Fibroblast of lung (primary cell): ENCODE results near the gene CCDC148.

ENCODE experiments used
- CTCF ChIP-seq, 2 donors: IDR thresholded peaks in 1 of 2; conservative IDR thresholded peaks in 1 of 2; 1 replicate in 1 of 2; 2 replicates in 1 of 2; pipeline ENCODE4 v1.5.1; 2011 to 2012; ENCODE audit warnings: low read length in 2 of 2, control low read depth in 1 of 2, inconsistent platforms in 1 of 2, low read depth in 1 of 2, mild to moderate bottlenecking in 1 of 2
- EZH2 ChIP-seq: IDR thresholded peaks from 2 replicates; pipeline ENCODE4 v1.5.1; 2012; ENCODE audit warnings: low read length, control low read depth, mild to moderate bottlenecking; ENCODE audit errors: missing control alignments

- TF ChIP-seq CTCF (conservative IDR thresholded peaks at IDR 0.05 in 1 of 2, IDR thresholded peaks at IDR 0.05 in 1 of 2; ENCODE audit: low read depth in 1 of 2, low read length in 2 of 2) (no peak), EZH2 (no peak)
Measured at GRCh38 chr2:158172719-158173118, 283.8 kb downstream of the CCDC148 start.
